EL (cell line): ENCODE data around the gene CHST12.
"Not testable (repeated sequence)": the region's sequence is repeated elsewhere in the genome, so short reads cannot be mapped to it uniquely, and the experiment has no call there.

Experiments used
- DNase-seq: peaks from one replicate; pipeline ENCODE4 v3.0.0-alpha.2; 2016

Gene CHST12

GRCh38 chr7:2465928-2466327 lies 62.5 kb downstream of the CHST12 start:
- no peak for DNase-seq

- no peak for DNase-seq
Measured at GRCh38 chr7:2466675-2467074, 63.3 kb downstream of the CHST12 start.

DNA sequence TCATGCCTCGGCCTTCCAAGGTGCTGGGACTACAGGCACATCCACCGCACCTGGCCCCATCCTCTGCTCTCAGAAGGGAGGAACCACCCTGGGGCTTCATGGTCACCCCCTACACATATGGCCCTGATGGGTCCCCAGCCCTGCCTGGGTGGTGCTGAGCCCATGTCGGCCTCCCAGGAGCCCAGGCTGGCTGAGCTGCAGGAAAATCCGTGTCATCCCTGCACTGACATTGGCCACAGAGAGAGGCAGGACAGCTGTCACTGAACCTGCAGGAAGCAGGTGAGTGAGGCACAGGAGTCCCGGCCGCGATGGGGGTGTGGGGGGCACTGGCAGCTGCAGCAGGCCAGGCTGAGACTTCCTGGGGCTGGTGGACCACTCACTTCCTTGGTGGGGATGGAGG lies 64.8 kb downstream of the CHST12 start:
- no peak for DNase-seq

GRCh38 chr7:2469460-2470203 lies 66.2 kb downstream of the CHST12 start:
- DNase-seq: not testable (repeated sequence)

- DNase-seq: no peak
Measured at GRCh38 chr7:2470204-2471021, 67.0 kb downstream of the CHST12 start.

GRCh38 chr7:2471022-2471329 lies 67.6 kb downstream of the CHST12 start:
- no peak for DNase-seq

- DNase-seq: no peak
Measured at GRCh38 chr7:2471396-2471795, 68.0 kb downstream of the CHST12 start.

- DNase-seq: no peak
Measured at GRCh38 chr7:2472739-2473138, 69.3 kb downstream of the CHST12 start.

DNA sequence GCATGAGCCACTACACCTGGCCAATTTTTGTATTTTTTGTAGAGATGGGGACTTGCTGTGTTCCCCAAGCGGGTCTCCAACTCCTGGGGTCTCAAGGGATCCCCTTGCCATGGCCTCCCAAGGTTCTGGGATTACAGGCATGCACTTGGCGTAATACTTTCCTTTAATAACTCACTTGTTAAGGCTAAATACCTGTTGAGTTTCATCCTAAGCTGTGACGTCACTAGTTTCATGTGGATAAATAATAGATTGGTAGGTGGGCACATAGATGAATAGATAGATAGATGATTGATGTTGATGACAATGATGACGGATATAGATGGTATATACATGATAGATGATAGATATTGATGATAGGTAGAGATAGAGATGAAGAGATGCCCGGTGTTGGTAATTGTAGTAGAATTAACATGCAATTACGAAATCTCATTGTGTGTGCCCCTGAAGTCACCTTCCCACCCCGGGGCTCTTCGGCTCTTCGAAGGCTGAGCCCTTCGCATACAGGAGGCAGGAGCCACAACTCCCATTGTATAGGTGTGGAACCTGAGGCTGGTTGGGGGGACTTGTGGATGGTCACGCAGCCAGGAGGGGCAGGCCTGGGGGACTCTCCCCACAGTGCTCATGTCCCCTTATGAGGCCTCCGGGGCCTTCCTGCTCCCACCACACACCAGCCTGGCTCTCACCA lies 70.2 kb downstream of the CHST12 start:
- no peak for DNase-seq

DNA sequence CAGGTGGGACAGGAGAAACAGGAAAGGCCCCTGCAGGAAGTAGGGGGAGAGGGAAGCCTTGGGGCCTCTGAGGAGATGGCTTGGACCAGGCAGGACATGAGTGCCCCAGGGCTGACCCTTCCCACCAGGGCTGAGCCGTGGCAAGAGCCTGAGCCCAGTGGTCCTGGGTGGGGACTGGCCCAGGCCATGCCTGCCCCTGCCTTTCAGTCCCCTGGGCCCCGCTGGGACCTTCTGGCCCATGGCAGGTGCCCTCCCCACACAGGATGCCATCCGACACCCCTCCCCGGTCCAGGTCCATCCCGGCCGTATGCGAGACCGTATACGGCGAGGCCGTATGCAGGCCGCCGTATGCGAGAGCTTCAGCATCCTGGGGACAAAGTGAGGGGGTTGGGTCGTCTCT lies 70.8 kb downstream of the CHST12 start:
- DNase-seq: no peak

GRCh38 chr7:2474813-2475677 lies 71.6 kb downstream of the CHST12 start:
- DNase-seq: no peak

- DNase-seq: no peak
Measured at GRCh38 chr7:2475678-2476015, 72.2 kb downstream of the CHST12 start.

DNA sequence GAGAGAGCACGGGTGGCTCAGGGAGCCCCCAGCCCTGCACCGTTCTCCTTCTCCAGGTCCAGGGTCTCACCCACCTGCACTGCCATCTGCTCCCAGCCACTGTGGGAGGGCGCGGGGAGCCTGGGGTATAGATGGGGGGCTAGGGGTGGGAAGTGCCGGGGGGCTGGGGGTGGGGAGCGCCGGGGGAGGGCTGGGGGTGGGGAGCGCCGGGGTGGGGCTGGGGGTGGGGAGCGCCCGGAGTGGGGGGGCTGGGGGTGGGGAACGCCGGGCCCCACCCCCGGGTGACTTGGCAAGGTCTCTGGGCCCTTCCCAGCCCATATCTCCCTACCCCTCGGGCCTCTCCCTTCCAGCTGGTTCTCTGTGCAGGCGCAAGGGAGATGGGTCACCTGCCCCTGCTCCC lies 72.9 kb downstream of the CHST12 start, which contains the start of gene GRIFIN:
Gene GRIFIN (minus strand): TSS at position 101 of the 400 bp plus-strand sequence. CDS start 15 bp downstream, at position 86.
- DNase-seq: no peak

GRCh38 chr7:2476776-2477446 lies 73.5 kb downstream of the CHST12 start:
- DNase-seq: no peak

GRCh38 chr7:2477447-2478398 lies 74.3 kb downstream of the CHST12 start:
- DNase-seq: peak; percentile 67

GRCh38 chr7:2478399-2478785 lies 75.0 kb downstream of the CHST12 start:
- no peak for DNase-seq

DNA sequence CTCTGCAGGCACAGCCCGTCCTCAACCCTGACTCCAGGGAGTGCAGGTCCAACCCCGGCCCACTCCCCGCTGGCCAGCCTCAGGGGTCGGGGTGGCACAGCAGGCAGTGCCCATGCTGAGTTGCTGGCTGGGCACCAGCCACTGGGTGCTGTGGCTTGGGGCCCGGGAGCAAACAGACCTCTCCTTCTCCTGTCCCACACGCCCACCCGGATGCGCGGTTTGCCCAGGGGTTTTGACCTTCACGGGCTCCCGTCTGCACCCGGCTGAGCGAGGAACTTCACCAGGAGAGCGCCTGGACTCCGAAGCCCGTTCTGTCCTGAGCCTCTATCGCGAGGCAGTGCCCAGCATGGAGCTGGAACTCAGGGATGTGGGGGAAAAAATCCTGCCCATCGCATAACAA lies 75.4 kb downstream of the CHST12 start:
- DNase-seq: no peak

DNA sequence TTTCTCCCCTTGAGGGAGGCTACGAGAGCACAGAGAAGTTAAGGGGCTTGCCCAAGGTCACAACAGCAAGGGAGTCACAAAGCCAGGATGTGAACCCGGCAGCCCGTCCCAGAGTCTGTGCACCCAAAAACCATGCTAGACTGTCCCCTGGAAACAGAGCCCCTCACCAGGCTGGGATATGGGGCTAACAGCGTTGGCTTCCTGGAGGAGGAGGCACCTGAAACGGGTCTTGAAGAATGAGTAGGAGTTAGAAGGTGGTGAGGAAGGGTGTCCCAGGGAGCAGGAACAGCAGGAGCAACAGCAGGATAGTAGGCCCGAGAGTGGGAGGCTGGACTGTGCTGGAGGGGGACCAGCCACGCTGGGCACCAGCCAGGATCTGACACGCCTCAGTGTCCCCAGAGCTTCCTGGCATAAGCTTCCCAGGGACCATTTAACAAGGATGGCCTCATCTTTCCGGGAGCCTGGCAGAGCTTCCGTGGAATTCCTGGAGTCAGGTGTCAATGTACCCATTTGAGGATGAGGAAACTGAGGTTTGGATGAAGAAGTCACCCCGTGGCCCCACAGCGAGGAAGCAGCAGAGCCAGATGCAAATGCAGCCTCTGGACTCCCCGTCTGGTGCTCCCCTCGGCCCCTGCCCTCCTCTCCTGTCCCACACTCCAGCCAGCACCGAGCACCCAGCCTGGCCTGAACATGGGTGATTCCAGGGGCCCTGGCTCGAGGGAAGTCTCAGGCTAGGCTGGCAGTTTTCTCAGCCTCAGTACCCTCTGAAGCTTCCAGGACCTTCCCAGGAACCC lies 76.1 kb downstream of the CHST12 start:
- no peak for DNase-seq

DNA sequence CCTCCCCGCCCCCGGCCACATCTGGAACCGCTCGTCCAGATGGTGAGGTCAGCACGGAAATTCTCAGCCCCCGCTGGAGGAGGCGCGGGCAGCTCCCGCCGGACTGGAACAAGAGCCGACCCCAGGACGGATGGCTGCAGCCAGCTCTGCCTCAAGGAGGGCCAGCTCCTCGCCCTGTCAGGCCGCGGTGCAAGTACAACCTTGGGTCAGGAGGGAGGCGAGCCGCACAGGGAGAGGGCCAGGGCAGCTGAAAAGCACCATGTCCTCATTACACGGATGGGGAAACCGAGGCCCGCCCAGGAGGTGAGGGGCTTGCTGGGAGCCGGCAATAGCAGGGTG lies 76.6 kb downstream of the CHST12 start:
- no peak for DNase-seq

- DNase-seq: no peak
Measured at GRCh38 chr7:2481195-2481594, 77.8 kb downstream of the CHST12 start.
